Caki2 (cell line): ENCODE measurements around the gene MAN1A2. TPM values are rescaled to one million over a fixed set of nuclear protein-coding genes. Genes with fewer than 3 reads are reported as not detected.

Experiments used
- DNase-seq: peaks from one replicate; pipeline ENCODE4 v3.0.0-alpha.2; 2015; ENCODE audit warnings: low read depth
- in situ Hi-C: cut with HindIII; loops from 2 replicates; pipeline ENCODE4 v1.10.0; 2016; ENCODE audit warnings: low sequenced_read_pairs, low pct_unique_long_range_greater_than_20kb, mixed read lengths
- total RNA-seq: library from RNA; depleted of rRNA; stranded (reverse); fragments of >200 nt; shearing (Covaris generic); gene quantifications from 2 replicates; pipeline ENCODE4 v1.2.3, GENCODE V29; 2014; ENCODE audit warnings: low replicate concordance; rRNA removed

MAN1A2 gene
- total RNA-seq, 1 experiment from 2014 or later: 11.6 TPM

- no peak for DNase-seq
- in situ Hi-C loops: no loop called here
Measured at GRCh38 chr1:117578466-117578865, 211.2 kb downstream of the MAN1A2 start.

Other genes with a start within 250 kb of the MAN1A2 start
- 2.1 and 11.6 TPM in 2 replicates for gene TRIM45, start 245.7 kb upstream of the MAN1A2 start, total RNA-seq
- 1.3 TPM in 1 of 2 replicates, not detected in the other for gene VTCN1, start 156.5 kb upstream of the MAN1A2 start, total RNA-seq
- 0.07 TPM in 1 of 2 replicates, not detected in the other for gene TENT5C, start 238.6 kb downstream of the MAN1A2 start, total RNA-seq